Measurements from ENCODE around the gene GART. TPM values are rescaled to one million over a fixed set of nuclear protein-coding genes. Genes with fewer than 3 reads are reported as not detected.

GART gene
- total and polyA plus RNA-seq, 2 of the 4 experiments (the other 2 are of a cell fraction), result 29.9 to 73.8 TPM

DNA sequence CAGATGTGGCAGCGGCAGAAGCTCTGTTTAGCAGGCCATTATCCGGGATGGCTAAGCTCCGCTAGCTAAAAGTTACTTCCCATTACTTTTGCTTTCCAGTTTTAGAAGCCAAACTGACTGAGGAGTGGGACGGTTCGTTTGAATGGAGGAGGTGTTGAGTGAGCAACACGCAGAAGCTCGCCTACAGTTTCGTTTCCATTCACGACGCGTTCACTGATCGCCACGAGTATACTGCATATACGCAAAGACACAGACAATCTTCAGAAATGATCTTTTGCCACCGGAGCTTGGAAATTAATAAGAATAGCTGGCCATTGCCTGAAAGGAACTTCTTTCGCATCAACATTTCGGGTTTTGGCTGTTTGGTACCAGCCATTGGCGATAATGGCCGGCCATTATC is 15.5 kb upstream of the GART start:
- Histone ChIP-seq H2AK5ac (ENCODE audit: low read depth, low read length) (no peak overlapping the region), H3K9ac (ENCODE audit: low read depth, low read length) (no peak overlapping the region), H3K27ac (ENCODE audit: insufficient read depth, low read length) (no peak overlapping the region), H3K14ac (replicated peaks; ENCODE audit: low read depth, low read length) (no peak overlapping the region), H2AK9ac (replicated peaks; ENCODE audit: low read depth, low read length, poor library complexity) (peak overlapping the region; percentile 20), H2BK5ac (ENCODE audit: low read depth, low read length, poor library complexity, severe bottlenecking) (no peak overlapping the region), H3K9me3 (ENCODE audit: control insufficient read depth, insufficient read depth, low read length) (no peaks in the 10 kb centered on the region), H3K9me1 (ENCODE audit: insufficient read depth, low read length) (0 out of 2 replicates have a peak, but pooled peaks cover 11% of the 10 kb centered on the region), H4K91ac (ENCODE audit: insufficient read depth, low read depth, low read length) (no peak overlapping the region), H3K79me1 (ENCODE audit: low read depth in 1 of 2, low read length in 2 of 2) (peaks cover 32 to 74% of the 10 kb centered on the region in 2 experiments), H3K4ac (ENCODE audit: low read depth, low read length) (no peak overlapping the region), H2BK120ac (ENCODE audit: low read depth, low read length) (no peak overlapping the region), H2AFZ (replicated peaks; ENCODE audit: low read length, poor library complexity) (no peak overlapping the region), H3K4me1 (ENCODE audit: control insufficient read depth, insufficient read depth, low read length) (peaks cover 2% of the 10 kb centered on the region; the same call in 1 of the 2 replicates), H2BK15ac (ENCODE audit: low read depth, low read length) (no peak overlapping the region), H3K56ac (ENCODE audit: extremely low read depth, insufficient read depth, low read length) (no peak overlapping the region), H2BK20ac (ENCODE audit: low read depth, low read length) (no peak overlapping the region), H4K5ac (ENCODE audit: low read depth, low read length) (no peak overlapping the region), H3K27me3 (ENCODE audit: control insufficient read depth, insufficient read depth, low read length) (no peaks in the 10 kb centered on the region), H3K36me3 (ENCODE audit: control insufficient read depth, insufficient read depth, low read length) (peaks cover 60% of the 10 kb centered on the region), H4K8ac (ENCODE audit: low read depth in 2 of 2, low read length in 2 of 2) (no peak overlapping the region), H3K4me2 (ENCODE audit: low read depth, low read length) (no peak overlapping the region), H3K23ac (ENCODE audit: low read depth, low read length) (no peak overlapping the region), H3K18ac (ENCODE audit: low read depth, low read length) (no peak overlapping the region), H3K4me3 (ENCODE audit: insufficient read depth, low read depth, low read length) (no peak overlapping the region), H4K20me1 (ENCODE audit: insufficient read depth, low read length) (peaks cover 92% of the 10 kb centered on the region)
- DNase-seq, result no peak
- WGBS, 2 experiments (ENCODE audit: extremely low coverage in 2 of 2, insufficient read length in 1 of 2), result 100% methylated on average over 7 of the region's 19 CpGs; no CpG with 5 or more reads in 1 of the 2 experiments
- no peak for ATAC-seq (ENCODE audit: low read depth)
- dilution Hi-C loops (cut with HindIII; ENCODE audit: low sequenced_read_pairs, unreplicated experiment), result no loop called here
- TF ChIP-seq BHLHE40 (IDR thresholded peaks at IDR 0.05; ENCODE audit: low read depth, low read length) (no peak), MAFK (IDR thresholded peaks at IDR 0.05; ENCODE audit: low read depth, low read length) (no peak), SMC3 (IDR thresholded peaks at IDR 0.05; ENCODE audit: low read depth, low read length) (no peak), FOS (IDR thresholded peaks at IDR 0.05; ENCODE audit: low read depth, low read length) (no peak), MAZ (IDR thresholded peaks at IDR 0.05; ENCODE audit: borderline replicate concordance, low read depth, low read length) (no peak), POLR2A (IDR thresholded peaks at IDR 0.05; ENCODE audit: low read depth, low read length) (no peak), CHD1 (IDR thresholded peaks at IDR 0.05; ENCODE audit: low read depth, low read length) (no peak), NFE2L2 (IDR thresholded peaks at IDR 0.05; ENCODE audit: low read depth, low read length) (no peak), CEBPB (IDR thresholded peaks at IDR 0.05; ENCODE audit: low read depth, low read length) (no peak), RCOR1 (IDR thresholded peaks at IDR 0.05; ENCODE audit: insufficient replicate concordance, low read length) (no peak)
- TF ChIP-seq, protein P1, sequence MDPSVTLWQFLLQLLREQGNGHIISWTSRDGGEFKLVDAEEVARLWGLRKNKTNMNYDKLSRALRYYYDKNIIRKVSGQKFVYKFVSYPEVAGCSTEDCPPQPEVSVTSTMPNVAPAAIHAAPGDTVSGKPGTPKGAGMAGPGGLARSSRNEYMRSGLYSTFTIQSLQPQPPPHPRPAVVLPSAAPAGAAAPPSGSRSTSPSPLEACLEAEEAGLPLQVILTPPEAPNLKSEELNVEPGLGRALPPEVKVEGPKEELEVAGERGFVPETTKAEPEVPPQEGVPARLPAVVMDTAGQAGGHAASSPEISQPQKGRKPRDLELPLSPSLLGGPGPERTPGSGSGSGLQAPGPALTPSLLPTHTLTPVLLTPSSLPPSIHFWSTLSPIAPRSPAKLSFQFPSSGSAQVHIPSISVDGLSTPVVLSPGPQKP (IDR thresholded peaks at IDR 0.05; ENCODE audit: borderline replicate concordance, low read depth, low read length), result no peak
- TF ChIP-seq, protein P2, sequence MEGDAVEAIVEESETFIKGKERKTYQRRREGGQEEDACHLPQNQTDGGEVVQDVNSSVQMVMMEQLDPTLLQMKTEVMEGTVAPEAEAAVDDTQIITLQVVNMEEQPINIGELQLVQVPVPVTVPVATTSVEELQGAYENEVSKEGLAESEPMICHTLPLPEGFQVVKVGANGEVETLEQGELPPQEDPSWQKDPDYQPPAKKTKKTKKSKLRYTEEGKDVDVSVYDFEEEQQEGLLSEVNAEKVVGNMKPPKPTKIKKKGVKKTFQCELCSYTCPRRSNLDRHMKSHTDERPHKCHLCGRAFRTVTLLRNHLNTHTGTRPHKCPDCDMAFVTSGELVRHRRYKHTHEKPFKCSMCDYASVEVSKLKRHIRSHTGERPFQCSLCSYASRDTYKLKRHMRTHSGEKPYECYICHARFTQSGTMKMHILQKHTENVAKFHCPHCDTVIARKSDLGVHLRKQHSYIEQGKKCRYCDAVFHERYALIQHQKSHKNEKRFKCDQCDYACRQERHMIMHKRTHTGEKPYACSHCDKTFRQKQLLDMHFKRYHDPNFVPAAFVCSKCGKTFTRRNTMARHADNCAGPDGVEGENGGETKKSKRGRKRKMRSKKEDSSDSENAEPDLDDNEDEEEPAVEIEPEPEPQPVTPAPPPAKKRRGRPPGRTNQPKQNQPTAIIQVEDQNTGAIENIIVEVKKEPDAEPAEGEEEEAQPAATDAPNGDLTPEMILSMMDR (conservative IDR thresholded peaks at IDR 0.05; ENCODE audit: low read depth, low read length), result no peak
- TF ChIP-seq, protein P3, sequence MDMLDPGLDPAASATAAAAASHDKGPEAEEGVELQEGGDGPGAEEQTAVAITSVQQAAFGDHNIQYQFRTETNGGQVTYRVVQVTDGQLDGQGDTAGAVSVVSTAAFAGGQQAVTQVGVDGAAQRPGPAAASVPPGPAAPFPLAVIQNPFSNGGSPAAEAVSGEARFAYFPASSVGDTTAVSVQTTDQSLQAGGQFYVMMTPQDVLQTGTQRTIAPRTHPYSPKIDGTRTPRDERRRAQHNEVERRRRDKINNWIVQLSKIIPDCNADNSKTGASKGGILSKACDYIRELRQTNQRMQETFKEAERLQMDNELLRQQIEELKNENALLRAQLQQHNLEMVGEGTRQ (IDR thresholded peaks at IDR 0.05; ENCODE audit: low read depth, low read length), result no peak
- ChIA-PET CTCF (no interaction called here), POLR2A (ENCODE audit: unreplicated experiment) (no interaction called here)
- intact Hi-C loops (cut with micrococcal nuclease), result no loop called here
- in situ Hi-C loops (cut with MboI; ENCODE audit: low sequenced_read_pairs), result no loop called here
- BruUV-seq (replicated peaks), result no TSS peak

All from IMR-90 (cell line).